NT2/D1 (cell line): ENCODE measurements around the gene TFF1.

ENCODE experiments used
- SUZ12 ChIP-seq: IDR thresholded peaks from 2 replicates; pipeline ENCODE4 v1.6.1; 2011; ENCODE audit not compliant: insufficient read length, insufficient read depth; ENCODE audit errors: extremely low read depth
- YY1 ChIP-seq: IDR thresholded peaks from 2 replicates; pipeline ENCODE4 v1.6.1; 2011; ENCODE audit not compliant: insufficient read length, insufficient read depth
- ZNF274 ChIP-seq: IDR thresholded peaks from 2 replicates; pipeline ENCODE4 v1.6.1; 2011; ENCODE audit warnings: mild to moderate bottlenecking, low read depth, low read length

DNA sequence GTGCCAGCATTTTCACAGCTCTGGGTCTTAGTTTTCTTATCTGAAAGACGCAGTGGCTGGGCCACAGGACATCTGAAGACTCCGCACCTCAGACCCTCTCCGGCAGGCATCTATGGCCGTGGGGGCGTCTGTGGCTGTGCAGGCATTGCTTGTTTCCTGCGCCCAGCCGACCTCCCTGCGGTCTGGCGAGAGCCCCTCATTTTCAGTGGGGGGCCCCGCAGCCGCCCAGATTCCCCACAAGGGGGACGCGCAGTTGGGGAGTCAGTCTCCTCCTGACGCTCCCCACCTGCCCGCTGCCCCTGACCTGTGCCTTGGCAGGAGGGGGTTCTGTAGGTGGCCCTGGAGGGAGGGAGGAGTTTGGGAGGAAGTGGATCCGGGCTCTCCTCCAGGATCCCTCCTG is 3.5 kb upstream of the TFF1 start:
- TF ChIP-seq YY1 (no peak), SUZ12 (no peak), ZNF274 (no peak)
